HS-5 (cell line): ENCODE data around the gene AAMDC.

Experiments
- DNase-seq: peaks from one replicate; pipeline ENCODE4 v3.0.0-alpha.2; 2012; ENCODE audit warnings: low read depth

Gene AAMDC

GRCh38 chr11:77820565-77821348 lies at the start of gene AAMDC, which contains the start of gene RSF1:
Gene AAMDC (plus strand): TSS chr11:77821144. CDS start chr11:77842497, 21,353 bp downstream.
Gene RSF1 (minus strand): TSS chr11:77820722. CDS start chr11:77820714, 8 bp downstream.
- peak; percentile 90 for DNase-seq

- no peak for DNase-seq
Measured at GRCh38 chr11:77775936-77776335, 45.0 kb upstream of the AAMDC start.

- no peak for DNase-seq
Measured at GRCh38 chr11:77776455-77776854, 44.5 kb upstream of the AAMDC start.

GRCh38 chr11:77778118-77778517 lies 42.8 kb upstream of the AAMDC start:
- no peak for DNase-seq

GRCh38 chr11:77778549-77778948 lies 42.4 kb upstream of the AAMDC start:
- no peak for DNase-seq

GRCh38 chr11:77779935-77780334 lies 41.0 kb upstream of the AAMDC start:
- DNase-seq, result peak; percentile 26

GRCh38 chr11:77783025-77783424 lies 37.9 kb upstream of the AAMDC start:
- DNase-seq, result no peak

GRCh38 chr11:77784572-77784971 lies 36.4 kb upstream of the AAMDC start:
- no peak for DNase-seq

GRCh38 chr11:77789061-77789730 lies 31.7 kb upstream of the AAMDC start:
- DNase-seq, result no peak

GRCh38 chr11:77789731-77790476 lies 31.0 kb upstream of the AAMDC start:
- no peak for DNase-seq

GRCh38 chr11:77791301-77791700 lies 29.6 kb upstream of the AAMDC start:
- no peak for DNase-seq

- no peak for DNase-seq
Measured at GRCh38 chr11:77793972-77794371, 27.0 kb upstream of the AAMDC start.

GRCh38 chr11:77799338-77799737 lies 21.6 kb upstream of the AAMDC start:
- no peak for DNase-seq

GRCh38 chr11:77800449-77800848 lies 20.5 kb upstream of the AAMDC start:
- DNase-seq, result no peak

- no peak for DNase-seq
Measured at GRCh38 chr11:77801477-77801876, 19.5 kb upstream of the AAMDC start.

GRCh38 chr11:77806415-77806814 lies 14.5 kb upstream of the AAMDC start:
- no peak for DNase-seq

- DNase-seq, result no peak
Measured at GRCh38 chr11:77806993-77807392, 14.0 kb upstream of the AAMDC start.

- DNase-seq, result no peak
Measured at GRCh38 chr11:77813256-77813655, 7.7 kb upstream of the AAMDC start.

GRCh38 chr11:77814848-77815247 lies 6.1 kb upstream of the AAMDC start:
- no peak for DNase-seq

- no peak for DNase-seq
Measured at GRCh38 chr11:77815459-77815858, 5.5 kb upstream of the AAMDC start.

- peak; percentile 43 for DNase-seq
Measured at GRCh38 chr11:77819411-77819920, 1.5 kb upstream of the AAMDC start.

GRCh38 chr11:77819921-77820564 lies 901 bp upstream of the AAMDC start:
- no peak for DNase-seq
